Measurements from ENCODE around the gene USP48.
"Not testable (repeated sequence)": the region's sequence is repeated elsewhere in the genome, so short reads cannot be mapped to it uniquely, and the experiment has no call there.

Gene USP48

GRCh38 chr1:21771672-21772071, 11.3 kb downstream of the USP48 start:
- not testable (repeated sequence) for DNase-seq

DNA sequence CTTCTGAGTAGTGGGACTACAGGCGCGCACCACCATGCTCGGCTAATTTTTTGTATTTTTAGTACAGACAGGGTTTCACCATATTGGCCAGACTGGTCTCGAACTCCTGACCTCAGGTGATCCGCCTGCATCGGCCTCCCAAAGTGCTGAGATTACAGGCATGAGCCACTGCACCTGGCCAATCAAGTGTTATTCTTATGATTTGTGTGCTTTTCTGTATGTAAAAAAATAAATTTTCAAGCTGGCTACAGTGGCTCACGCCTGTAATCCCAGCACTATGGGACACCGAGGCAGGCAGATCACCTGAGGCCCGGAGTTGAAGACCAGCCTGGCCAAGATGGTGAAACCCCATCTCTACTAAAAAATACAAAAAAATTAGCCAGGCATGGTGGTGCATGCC, 12.3 kb downstream of the USP48 start:
- DNase-seq = not testable (repeated sequence)

DNA sequence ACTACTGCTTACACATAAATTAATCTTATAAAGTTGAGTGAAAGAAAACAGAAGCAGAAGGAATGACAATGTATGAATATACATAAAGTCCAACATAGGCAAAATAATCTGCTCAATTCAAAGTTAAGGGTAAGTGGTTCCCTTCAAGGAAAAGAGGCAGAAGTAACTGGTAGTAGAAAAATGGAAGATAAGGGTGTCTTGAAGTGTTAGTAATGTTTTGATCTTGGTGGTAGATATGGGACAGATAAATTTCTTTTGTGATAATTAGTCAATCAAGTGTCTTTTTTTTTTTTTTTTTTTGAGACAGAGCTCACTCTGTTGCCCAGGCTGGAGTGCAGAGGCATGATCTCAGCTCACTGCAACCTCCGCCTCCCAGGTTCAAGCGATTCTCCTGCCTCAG, 12.7 kb downstream of the USP48 start:
- DNase-seq = no peak

- not testable (repeated sequence) for DNase-seq
Observed at GRCh38 chr1:21767106-21767505, 15.8 kb downstream of the USP48 start.

GRCh38 chr1:21766210-21766609, 16.7 kb downstream of the USP48 start:
- no peak for DNase-seq

- peak; percentile 56 for DNase-seq
Observed at GRCh38 chr1:21764615-21765423, 18.1 kb downstream of the USP48 start.

DNA sequence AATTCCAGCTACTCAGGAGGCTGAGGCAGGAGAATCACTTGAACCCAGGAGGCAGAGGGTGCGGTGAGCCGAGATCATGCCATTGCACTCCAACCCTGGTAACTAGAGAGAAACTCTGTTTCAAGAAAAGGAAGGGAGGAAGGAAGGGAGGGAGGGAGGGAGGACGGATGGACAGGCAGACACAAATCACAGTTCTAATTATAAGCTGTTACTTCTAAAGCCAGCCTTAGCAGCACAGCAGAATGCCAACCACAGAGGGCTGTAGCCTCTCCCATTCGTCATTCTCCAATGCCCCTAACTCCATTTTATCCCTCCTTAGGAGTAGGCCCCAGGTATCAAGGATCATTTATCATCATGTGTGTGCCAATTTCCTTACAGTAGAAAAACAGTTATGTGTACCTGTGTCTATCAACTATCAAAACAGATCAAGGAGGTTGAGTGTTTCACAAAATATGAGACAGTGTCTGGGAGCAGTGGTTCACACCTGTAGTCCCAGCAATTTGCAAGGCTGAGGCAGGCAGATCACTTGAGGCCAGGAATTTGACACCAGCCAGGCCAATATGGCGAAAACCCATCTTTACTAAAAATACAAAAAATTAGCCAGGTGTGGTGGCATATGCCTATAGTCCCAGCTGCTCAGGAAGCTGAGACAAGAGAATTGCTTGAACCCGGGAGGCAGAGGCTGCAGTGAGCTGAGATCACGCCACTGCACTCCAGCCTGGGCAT, 19.1 kb downstream of the USP48 start:
- peak; percentile 50 for DNase-seq

DNA sequence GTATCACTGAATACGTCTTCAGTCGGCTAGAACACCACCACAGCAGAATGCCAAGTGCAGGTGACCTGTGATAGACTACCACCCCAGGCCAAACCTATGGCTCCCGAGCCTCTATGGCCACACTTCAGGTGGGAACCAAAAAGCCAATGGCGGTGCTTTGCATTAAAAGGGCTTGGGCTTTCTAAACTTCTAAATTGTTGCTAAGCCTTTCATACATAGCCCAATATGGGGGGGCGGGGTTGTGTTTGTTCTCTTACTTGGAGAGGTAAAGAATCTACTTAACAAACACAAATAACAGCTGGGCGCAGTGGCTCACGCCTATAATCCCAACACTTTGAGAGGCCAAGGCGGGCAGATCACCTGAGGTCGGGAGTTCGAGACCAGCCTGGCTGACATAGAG, 19.7 kb downstream of the USP48 start:
- DNase-seq = peak; percentile 6

- no peak for DNase-seq
Observed at GRCh38 chr1:21762022-21762404, 20.9 kb downstream of the USP48 start.

DNA sequence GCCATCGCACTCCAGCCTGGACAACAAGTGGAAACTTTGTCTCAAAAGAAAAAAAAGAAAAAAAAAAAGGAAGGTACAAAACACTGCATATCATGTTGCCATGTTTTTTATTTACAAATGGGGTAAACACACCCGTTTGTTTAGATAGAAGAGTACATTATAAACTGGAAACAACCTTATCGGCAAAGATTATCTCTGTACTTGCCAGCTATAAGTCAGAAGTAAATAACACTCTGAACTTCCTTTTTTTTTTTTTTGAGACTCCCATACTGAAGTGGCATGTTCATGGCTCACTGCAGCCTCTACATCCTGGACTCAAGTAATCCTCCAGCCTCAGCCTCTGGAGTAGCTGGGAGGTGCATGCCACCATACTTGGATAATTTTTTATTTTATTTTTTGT, 21.9 kb downstream of the USP48 start:
- no peak for DNase-seq

DNA sequence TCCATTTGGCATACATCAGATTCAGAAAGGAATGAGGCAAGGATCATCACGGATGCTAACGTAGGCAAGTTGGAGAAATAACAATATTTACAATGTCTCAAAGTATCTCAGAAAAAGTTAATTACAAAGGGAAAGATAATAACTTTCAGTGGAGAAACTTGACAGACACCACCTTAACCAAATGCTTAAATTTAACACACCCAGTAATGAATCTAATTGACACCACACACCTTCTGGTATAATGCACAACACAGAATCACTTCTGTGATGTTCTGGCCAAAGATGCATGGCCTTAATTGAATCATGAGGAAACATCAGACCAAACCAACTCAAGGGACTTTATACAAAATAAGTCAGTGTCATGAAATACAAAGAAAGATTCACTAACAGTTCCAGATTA, 23.1 kb downstream of the USP48 start:
- DNase-seq = no peak

DNA sequence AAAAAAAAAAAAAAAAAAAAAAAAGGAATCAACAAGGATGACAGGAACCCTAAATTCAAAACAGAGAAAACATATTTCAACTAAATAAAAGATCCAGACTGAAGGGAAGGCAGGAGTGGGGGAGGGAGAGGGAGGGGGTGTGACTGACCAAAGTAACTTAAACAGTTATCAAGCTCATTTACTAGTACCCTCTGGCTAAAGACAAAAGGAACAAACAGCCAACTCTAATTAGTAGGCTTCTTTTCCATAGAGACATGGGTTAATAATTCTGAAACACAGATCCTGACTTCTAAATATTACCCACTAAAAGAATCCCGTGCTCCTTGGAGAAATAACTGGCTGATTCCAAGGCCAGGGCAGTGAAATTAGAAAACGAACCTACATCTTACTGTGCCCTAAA, 23.8 kb downstream of the USP48 start:
- DNase-seq = no peak

DNA sequence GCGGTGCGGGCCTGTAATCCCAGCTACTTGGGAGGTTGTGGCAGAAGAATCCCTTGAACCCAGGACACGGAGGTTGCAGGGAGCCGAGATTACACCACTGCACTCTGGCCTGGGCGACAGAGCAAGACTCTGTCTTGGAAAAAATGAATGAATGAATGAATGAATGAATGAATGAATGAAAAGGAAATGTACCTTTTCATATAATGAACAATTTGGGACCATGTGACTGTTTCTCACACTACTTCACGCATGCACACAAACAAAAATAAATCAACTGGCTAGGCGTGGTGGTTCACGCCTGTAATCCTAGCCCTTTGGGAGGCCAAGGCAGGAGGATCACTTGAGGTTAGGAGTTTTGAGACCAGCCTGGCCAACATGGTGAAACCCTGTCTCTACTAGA, 24.3 kb downstream of the USP48 start:
- no peak for DNase-seq

GRCh38 chr1:21756393-21757089, 26.4 kb downstream of the USP48 start:
- no peak for DNase-seq

DNA sequence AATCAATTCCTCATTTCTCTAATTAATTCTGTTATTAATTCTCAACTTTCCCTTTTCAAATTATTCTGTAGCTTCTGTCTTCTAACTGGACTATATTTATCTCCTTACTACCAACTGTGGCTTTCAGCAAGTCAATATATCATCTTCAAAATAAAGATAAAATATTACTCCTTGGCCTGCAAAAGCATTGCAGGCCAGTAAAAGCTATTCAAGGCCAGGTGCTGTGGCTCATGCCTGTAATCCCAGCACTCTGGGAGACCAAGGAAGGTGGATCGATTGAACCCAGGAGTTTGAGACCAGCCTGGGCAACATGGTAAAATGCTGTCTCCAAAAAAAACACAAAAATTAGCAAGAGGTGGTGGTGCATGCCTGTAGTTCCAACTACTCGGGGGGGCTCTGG, 27.9 kb downstream of the USP48 start:
- DNase-seq = no peak

- no peak for DNase-seq
Observed at GRCh38 chr1:21754583-21754982, 28.4 kb downstream of the USP48 start.

DNA sequence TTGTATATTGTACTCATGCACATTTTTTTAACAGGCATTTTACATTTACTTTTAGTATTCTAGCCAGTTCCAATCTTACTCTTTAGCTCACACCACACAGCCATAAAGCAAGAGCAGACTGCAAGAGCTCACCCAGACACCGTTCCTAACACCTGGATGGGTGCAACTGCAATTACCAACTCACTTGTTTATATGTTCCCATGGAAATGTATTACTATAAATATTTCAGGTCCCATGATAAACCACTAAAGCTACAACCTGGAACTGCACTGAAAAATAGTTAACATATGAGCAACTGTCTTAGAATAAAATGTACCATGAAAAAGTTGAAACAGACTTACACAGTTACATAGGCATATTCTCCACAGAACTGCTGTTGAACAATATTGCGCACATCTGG, 30.8 kb downstream of the USP48 start:
- no peak for DNase-seq

- DNase-seq = no peak
Observed at GRCh38 chr1:21751281-21751680, 31.7 kb downstream of the USP48 start.

- DNase-seq = no peak
Observed at GRCh38 chr1:21750841-21751240, 32.1 kb downstream of the USP48 start.

DNA sequence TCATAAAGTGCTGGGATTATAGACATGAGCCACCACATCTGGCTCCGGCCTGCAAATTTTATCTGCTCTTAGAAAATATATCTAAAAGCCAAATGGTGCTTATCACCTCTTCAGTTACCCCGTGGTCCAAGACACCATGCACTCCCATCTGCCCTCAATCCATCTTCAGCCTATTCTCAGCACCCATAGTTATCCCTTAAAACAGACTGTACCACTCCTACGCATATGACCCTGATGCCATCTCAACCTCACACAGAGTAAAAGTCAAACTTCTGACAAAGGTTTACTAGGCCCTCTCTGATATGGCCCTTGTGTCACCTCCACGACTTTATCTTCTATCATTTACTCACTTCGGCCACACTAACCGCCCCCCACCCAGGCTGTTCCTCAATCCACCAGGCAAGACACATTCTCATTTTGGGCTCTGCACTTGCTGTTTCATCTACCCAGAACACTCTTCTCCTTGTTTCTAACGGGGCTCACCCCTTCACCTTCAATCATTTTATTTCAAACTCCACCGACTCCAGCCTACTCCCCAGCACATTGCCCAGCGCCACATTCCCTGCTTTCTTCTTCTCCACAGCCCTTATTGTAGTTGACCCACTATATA, 33.0 kb downstream of the USP48 start:
- no peak for DNase-seq

GRCh38 chr1:21749109-21749508, 33.8 kb downstream of the USP48 start:
- peak; percentile 10 for DNase-seq

- no peak for DNase-seq
Observed at GRCh38 chr1:21743476-21743875, 39.5 kb downstream of the USP48 start.

DNA sequence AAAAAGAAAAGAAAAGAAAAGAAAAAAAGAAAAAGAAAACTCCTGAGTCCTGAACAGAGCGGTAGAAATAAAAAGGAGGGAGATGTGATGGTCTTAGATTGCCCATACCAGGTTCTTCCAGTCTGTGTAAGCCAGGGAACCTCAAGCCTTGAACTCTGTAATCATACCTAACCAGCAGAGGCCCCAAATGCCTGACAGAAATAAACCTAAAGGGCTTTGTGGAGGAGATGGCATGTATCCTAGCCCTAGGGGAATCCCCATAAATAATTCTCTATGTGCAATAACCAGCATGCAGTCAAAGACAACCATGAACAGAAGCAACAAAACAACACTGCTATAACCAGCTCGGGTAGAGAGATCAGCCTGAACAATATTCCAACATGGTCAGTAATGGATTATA, 40.4 kb downstream of the USP48 start:
- no peak for DNase-seq

Data from NCI-H69 (cell line).